ENCODE data around the gene PEX5L.

DNA sequence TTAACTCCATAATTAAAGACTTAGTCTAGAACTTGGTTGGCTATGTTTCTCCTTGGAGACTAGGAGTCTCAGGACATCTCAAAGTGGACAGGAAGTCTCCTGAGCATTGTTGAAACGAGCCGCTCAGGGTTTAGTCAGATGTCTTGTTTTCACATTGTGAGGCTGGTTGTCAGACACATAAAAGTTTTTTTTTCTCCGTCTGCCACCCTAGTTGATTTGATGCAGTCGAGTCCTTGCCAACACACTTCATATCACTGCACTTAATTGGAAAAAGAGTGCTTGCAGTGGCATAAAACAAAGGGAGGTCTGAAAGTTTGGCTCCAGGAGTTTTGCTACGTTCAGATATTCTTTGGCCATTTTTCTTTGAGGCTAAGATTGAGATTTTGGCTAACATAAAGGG is 291.0 kb downstream of the PEX5L start:
- TF ChIP-seq CTCF (IDR thresholded peaks at IDR 0.05): no peak
- TF ChIP-seq POLR2A (IDR thresholded peaks at IDR 0.05): no peak

All from tibial nerve (tissue), 3 donors.